Stomach (tissue), 9 donors: ENCODE data around the gene HNMT. TPM values are rescaled to one million over a fixed set of nuclear protein-coding genes. Genes with fewer than 3 reads are reported as not detected.

ENCODE experiments used
- DNase-seq, 2 donors: peaks; one replicate each; pipeline versions ENCODE4 v3.0.0 to v3.0.0-alpha.2; 2013 to 2019
- H3K27ac ChIP-seq, 5 donors: fragments of 200-600 bp in 4 of 5; sonication (generic) in 4 of 5; one replicate each; pipeline ENCODE4 v1.5.1; 2013 to 2019; ENCODE audit warnings: mild to moderate bottlenecking in 1 of 5, moderate library complexity in 1 of 5
- H3K27me3 ChIP-seq, 3 donors: fragments of 200-600 bp; sonication (generic); one replicate each; pipeline ENCODE4 v1.5.1; 2017 to 2019; ENCODE audit warnings: mixed run types in 1 of 3
- H3K36me3 ChIP-seq, 4 donors: fragments of 200-600 bp; sonication (generic); 1 replicate in 3 of 4; 2 replicates in 1 of 4; pipeline ENCODE4 v1.5.1; 2016 to 2019
- H3K4me1 ChIP-seq, 4 donors: fragments of 200-600 bp; sonication (generic); one replicate each; pipeline ENCODE4 v1.5.1; 2016 to 2019
- H3K4me3 ChIP-seq, 4 donors: fragments of 200-600 bp; sonication (generic) in 3 of 4; one replicate each; pipeline ENCODE4 v1.5.1; 2016 to 2019; ENCODE audit warnings: mild to moderate bottlenecking in 1 of 4
- H3K9me3 ChIP-seq, 4 donors: fragments of 200-600 bp; sonication (generic); one replicate each; pipeline ENCODE4 v1.5.1; 2016 to 2019
- EP300 ChIP-seq: sonication (generic); formaldehyde crosslinking; IDR thresholded peaks from one replicate; pipeline ENCODE4 v1.6.1; 2017; ENCODE audit warnings: antibody characterized with exemption
- POLR2A ChIP-seq, 4 donors: fragments of 450-650 bp; IDR thresholded peaks; one replicate each; pipeline ENCODE4 v1.6.1; 2016; ENCODE audit warnings: antibody characterized with exemption in 4 of 4, control low read depth in 2 of 4, mild to moderate bottlenecking in 1 of 4, moderate library complexity in 1 of 4
- POLR2AphosphoS5 ChIP-seq, 3 donors: sonication (generic); formaldehyde crosslinking; IDR thresholded peaks; one replicate each; pipeline ENCODE4 v1.6.1; 2016; ENCODE audit warnings: antibody characterized with exemption in 3 of 3
- WGBS, 5 donors: extraction: QIAGEN DNeasy Blood & Tissue Kit in 3 of 5; methylation state at CpG; one replicate each; pipeline versions ENCODE4 v1.1.5 to v1.1.7; 2013 to 2018; 5-methylcytosine and 5-hydroxymethylcytosine counted together
- intact Hi-C: fragments of 100-400 bp; cut with DNase I; formaldehyde crosslinking; loops from one replicate; pipeline ENCODE4 v1.15.1; 2023; ENCODE audit warnings: low total_unique reads
- polyA plus RNA-seq, 3 donors: library from polyadenylated mRNA; stranded (reverse); fragments of 200-250 nt; gene quantifications; one replicate each; pipeline ENCODE4 v1.2.3, GENCODE V29; 2013
- total RNA-seq, 5 donors: library from RNA; depleted of rRNA; stranded (reverse); fragments of >200 nt; gene quantifications; one replicate each; pipeline versions ENCODE4 v1.1.0 to v1.2.3, GENCODE V29; 2014 to 2016
- TF ChIP-seq, protein P1 (sequence below), 7 experiments: fragments of 450-650 bp in 4 of 7; fragments of 200-600 bp in 3 of 7; sonication (generic) in 3 of 7; IDR thresholded peaks; one replicate each; pipeline ENCODE4 v1.5.1; 2016 to 2019; ENCODE audit warnings: antibody characterized with exemption in 7 of 7, control low read depth in 2 of 7, mild to moderate bottlenecking in 1 of 7
- donor health status: healthy with polysubstance abuse.
- donor health status: Bipolar disorder and iron deficiency.
- donor health status: healthy.

HNMT gene
- total and polyA plus RNA-seq, 8 donors, result 11.2 to 145 (median 44.7) TPM

DNA sequence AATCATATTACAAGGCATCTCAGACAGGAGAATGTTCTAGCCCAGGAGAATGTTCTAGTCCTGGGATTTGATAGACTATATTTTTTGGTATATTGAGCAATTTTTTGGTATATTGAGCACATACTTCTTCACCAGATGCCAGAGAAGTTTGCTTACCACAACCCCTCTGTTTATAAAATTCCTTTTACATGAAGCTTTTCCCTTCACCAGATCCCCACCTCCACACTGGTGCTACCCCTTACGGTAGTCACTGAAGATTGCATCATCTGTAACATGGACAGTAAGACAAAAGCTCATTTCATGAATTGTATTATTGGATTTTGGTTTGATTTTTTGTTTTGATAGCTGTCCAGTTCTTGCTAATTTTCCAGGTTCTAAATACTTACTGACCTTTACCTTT is 7.2 kb upstream of the HNMT start:
- WGBS, 5 donors, result 56 to 95% (median 79%) methylated on average over 1 of the region's 1 CpG
- intact Hi-C loops, result no loop called here
- no peak for DNase-seq
- TF ChIP-seq, protein P1, sequence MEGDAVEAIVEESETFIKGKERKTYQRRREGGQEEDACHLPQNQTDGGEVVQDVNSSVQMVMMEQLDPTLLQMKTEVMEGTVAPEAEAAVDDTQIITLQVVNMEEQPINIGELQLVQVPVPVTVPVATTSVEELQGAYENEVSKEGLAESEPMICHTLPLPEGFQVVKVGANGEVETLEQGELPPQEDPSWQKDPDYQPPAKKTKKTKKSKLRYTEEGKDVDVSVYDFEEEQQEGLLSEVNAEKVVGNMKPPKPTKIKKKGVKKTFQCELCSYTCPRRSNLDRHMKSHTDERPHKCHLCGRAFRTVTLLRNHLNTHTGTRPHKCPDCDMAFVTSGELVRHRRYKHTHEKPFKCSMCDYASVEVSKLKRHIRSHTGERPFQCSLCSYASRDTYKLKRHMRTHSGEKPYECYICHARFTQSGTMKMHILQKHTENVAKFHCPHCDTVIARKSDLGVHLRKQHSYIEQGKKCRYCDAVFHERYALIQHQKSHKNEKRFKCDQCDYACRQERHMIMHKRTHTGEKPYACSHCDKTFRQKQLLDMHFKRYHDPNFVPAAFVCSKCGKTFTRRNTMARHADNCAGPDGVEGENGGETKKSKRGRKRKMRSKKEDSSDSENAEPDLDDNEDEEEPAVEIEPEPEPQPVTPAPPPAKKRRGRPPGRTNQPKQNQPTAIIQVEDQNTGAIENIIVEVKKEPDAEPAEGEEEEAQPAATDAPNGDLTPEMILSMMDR (IDR thresholded peaks at IDR 0.05), result no peak
- no peak for TF ChIP-seq EP300
- TF ChIP-seq POLR2A (IDR thresholded peaks at IDR 0.05), result no peak
- TF ChIP-seq POLR2AphosphoS5 (IDR thresholded peaks at IDR 0.05), result no peak
- H3K27me3 ChIP-seq, result no peaks in the 10 kb centered on the region
- no peak overlapping the region for H3K4me3 ChIP-seq
- no peaks in the 10 kb centered on the region for H3K9me3 ChIP-seq
- peaks cover 0 to 6% (median 0%) of the 10 kb centered on the region in 4 donors for H3K4me1 ChIP-seq
- no peaks in the 10 kb centered on the region for H3K36me3 ChIP-seq
- no peak overlapping the region for H3K27ac ChIP-seq

DNA sequence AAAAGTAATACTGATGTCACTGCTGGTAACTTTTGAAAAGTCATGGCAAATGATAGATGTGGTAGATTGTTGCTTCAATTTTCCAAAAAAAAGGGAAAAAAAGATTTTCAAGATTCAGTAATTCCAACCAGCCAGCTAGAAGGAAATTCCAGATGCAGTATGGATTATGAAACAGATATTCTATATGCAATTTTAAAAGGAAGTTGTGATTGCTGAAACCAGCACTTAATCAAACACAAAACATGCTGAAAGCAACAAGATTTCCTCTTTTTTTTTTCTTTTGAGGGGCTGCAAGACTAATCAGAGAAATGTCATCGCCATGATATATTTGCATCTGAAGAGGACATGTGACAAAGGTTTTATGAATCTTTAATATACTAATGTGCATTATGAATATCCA is 5.1 kb upstream of the HNMT start:
- H3K27me3 ChIP-seq, result no peaks in the 10 kb centered on the region
- H3K4me1 ChIP-seq, result peaks cover 0 to 13% (median 10%) of the 10 kb centered on the region in 4 donors
- WGBS, 5 donors, result 59 to 91% (median 80%) methylated on average over 1 of the region's 1 CpG
- no peak overlapping the region for H3K4me3 ChIP-seq
- intact Hi-C loops, result no loop called here
- no peak for TF ChIP-seq POLR2A (IDR thresholded peaks at IDR 0.05)
- TF ChIP-seq POLR2AphosphoS5 (IDR thresholded peaks at IDR 0.05), result no peak
- no peak for TF ChIP-seq EP300
- TF ChIP-seq, protein P1 (IDR thresholded peaks at IDR 0.05), result no peak
- DNase-seq, result no peak
- H3K27ac ChIP-seq, result no peak overlapping the region
- H3K36me3 ChIP-seq, result no peaks in the 10 kb centered on the region
- H3K9me3 ChIP-seq, result no peaks in the 10 kb centered on the region

DNA sequence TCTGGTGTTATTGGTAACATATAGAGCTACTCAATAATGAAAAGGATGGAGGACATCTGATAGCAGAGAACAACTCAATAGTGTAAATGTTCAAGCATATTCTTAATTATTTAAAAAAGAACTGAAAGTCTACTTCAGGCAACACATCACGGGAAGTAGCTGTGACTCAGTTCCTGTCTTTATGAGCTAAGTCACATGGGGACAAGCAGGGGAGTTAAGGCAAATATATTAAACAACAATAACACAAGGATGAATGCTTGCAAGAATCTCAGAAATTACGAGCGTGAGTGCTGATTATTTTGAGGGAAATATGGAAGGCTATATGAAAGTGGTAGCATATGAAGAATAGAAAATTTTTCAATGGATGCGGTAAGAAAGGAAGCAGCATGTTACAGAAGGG is 4.0 kb upstream of the HNMT start:
- Histone ChIP-seq H3K4me3 (no peak overlapping the region), H3K36me3 (no peaks in the 10 kb centered on the region), H3K9me3 (no peaks in the 10 kb centered on the region), H3K27me3 (no peaks in the 10 kb centered on the region), H3K27ac (no peak overlapping the region), H3K4me1 (peaks cover 0 to 22% (median 11%) of the 10 kb centered on the region in 4 donors)
- TF ChIP-seq EP300, result no peak
- TF ChIP-seq POLR2AphosphoS5 (IDR thresholded peaks at IDR 0.05), result no peak
- TF ChIP-seq, protein P1 (IDR thresholded peaks at IDR 0.05), result no peak
- TF ChIP-seq POLR2A (IDR thresholded peaks at IDR 0.05), result no peak
- intact Hi-C loops, result no loop called here
- 83 to 92% (median 89%) methylated on average over 4 of the region's 4 CpGs for WGBS, 5 donors
- DNase-seq, result no peak

DNA sequence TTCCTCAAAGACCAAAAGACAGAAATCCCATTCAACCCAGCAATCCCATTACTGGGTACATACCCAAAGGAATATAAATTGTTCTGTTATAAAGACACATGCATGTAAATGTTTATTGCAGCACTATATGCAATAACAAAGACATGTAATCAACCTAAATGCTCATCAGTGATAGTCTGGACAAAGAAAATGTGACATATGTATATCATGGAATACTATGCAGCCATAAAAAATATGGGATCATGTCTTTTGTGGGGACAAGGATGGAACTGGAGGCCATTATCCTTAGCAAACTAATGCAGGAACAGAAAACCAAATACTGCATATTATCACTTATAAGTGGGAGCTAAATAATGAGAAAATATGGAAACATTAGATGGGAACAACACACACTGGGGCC is 2.7 kb upstream of the HNMT start:
- no peak overlapping the region for H3K4me3 ChIP-seq
- H3K4me1 ChIP-seq, result peaks cover 0 to 36% (median 18%) of the 10 kb centered on the region in 4 donors
- TF ChIP-seq EP300, result no peak
- TF ChIP-seq POLR2AphosphoS5 (IDR thresholded peaks at IDR 0.05), result no peak
- no peak overlapping the region for H3K27ac ChIP-seq
- no peaks in the 10 kb centered on the region for H3K27me3 ChIP-seq
- H3K9me3 ChIP-seq, result no peaks in the 10 kb centered on the region
- no peak for DNase-seq
- no peaks in the 10 kb centered on the region for H3K36me3 ChIP-seq
- intact Hi-C loops, result no loop called here

DNA sequence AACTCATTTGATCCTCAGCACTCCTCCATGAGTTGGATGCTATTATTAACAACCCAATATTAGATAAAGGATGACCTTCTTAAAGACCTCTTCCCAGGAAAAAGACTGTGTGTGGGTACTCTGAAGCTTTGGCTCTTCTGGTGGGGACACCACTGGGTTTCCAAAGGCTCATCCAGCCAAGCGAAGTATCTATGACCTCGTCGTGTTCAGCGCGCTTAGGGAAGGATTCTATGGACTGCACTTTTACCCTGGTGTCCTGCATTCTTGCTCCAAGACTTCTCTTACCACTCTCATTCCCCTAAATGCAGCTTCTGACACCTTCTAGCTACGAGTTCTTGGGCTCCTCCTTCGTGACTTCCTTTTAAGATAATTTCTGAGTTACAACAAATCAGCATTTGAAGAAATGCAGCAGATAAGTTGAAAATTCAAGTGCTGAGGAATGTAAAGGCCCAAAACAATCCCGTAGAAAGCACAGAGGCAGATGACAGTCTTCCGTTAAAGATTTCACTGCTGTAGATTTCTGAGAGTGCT is 673 bp upstream of the HNMT start:
- 31 to 47% (median 42%) methylated on average over 9 of the region's 9 CpGs for WGBS, 5 donors
- TF ChIP-seq POLR2AphosphoS5 (IDR thresholded peaks at IDR 0.05), result no peak
- no peak for TF ChIP-seq EP300
- TF ChIP-seq, protein P1 (IDR thresholded peaks at IDR 0.05), result no peak
- TF ChIP-seq POLR2A (IDR thresholded peaks at IDR 0.05), result no peak
- DNase-seq, result no peak
- intact Hi-C loops, result no loop called here
- no peaks in the 10 kb centered on the region for H3K36me3 ChIP-seq
- H3K4me3 ChIP-seq, result peak overlapping the region; percentile 47 to 56 (median 51)
- H3K9me3 ChIP-seq, result no peaks in the 10 kb centered on the region
- H3K27ac ChIP-seq, result peak overlapping the region; percentile 88 to 96 (median 91)
- no peaks in the 10 kb centered on the region for H3K27me3 ChIP-seq
- peaks cover 0 to 55% (median 24%) of the 10 kb centered on the region in 4 donors for H3K4me1 ChIP-seq
